IMR-90 (cell line): ENCODE measurements around the gene SIK3. TPM values are rescaled to one million over a fixed set of nuclear protein-coding genes. Genes with fewer than 3 reads are reported as not detected.

Experiments
- ATAC-seq: fragments of 200-7000 bp; cut with Tn5 transposase; 2 replicates; pipeline ENCODE4 v1.9.1; 2020; ENCODE audit warnings: low read depth, mild to moderate bottlenecking, moderate library complexity
- BruUV-seq: library from RNA; stranded (reverse); fragments of 400-500 nt; replicated peaks from 2 replicates; lab custom pipeline; 2021; lab: Mats Ljungman, UMichigan
- CTCF ChIA-PET: fragments of 300-600 bp; formaldehyde crosslinking; extraction: SDS; loops from one replicate; lab custom pipeline; 2021; ENCODE audit warnings: antibody characterized with exemption; lab: Yijun Ruan, JAX
- POLR2A ChIA-PET: fragments of 300-600 bp; sonication (Branson Sonifier 250); formaldehyde crosslinking; loops from one replicate; lab custom pipeline; 2022; ENCODE audit warnings: antibody characterized with exemption; ENCODE audit not compliant: unreplicated experiment; lab: Charles Lee
- DNase-seq: peaks from one replicate; pipeline ENCODE4 v3.0.0; 2013
- H2AFZ ChIP-seq: replicated peaks from 2 replicates; pipeline ENCODE3; 2013; ENCODE audit warnings: low read length, mild to moderate bottlenecking; ENCODE audit not compliant: poor library complexity
- H2AK5ac ChIP-seq: 2 replicates; pipeline ENCODE4 v1.6.1; 2013; ENCODE audit warnings: low read depth, low read length, inconsistent platforms
- H2AK9ac ChIP-seq: replicated peaks from 2 replicates; pipeline ENCODE3; 2013; ENCODE audit warnings: mild to moderate bottlenecking, low read depth, low read length, moderate library complexity; ENCODE audit not compliant: poor library complexity
- H2BK120ac ChIP-seq: 2 replicates; pipeline ENCODE4 v1.6.1; 2013; ENCODE audit warnings: low read depth, low read length, inconsistent platforms
- H2BK15ac ChIP-seq: 3 replicates; pipeline ENCODE4 v1.6.1; 2013; ENCODE audit warnings: low read depth, low read length, inconsistent platforms
- H2BK20ac ChIP-seq: 2 replicates; pipeline ENCODE4 v1.6.1; 2013; ENCODE audit warnings: low read depth, mild to moderate bottlenecking, inconsistent platforms, low read length, moderate library complexity
- H2BK5ac ChIP-seq: 2 replicates; pipeline ENCODE4 v1.6.1; 2013; ENCODE audit warnings: mild to moderate bottlenecking, low read depth, low read length, inconsistent platforms; ENCODE audit not compliant: poor library complexity, severe bottlenecking
- H3K14ac ChIP-seq: replicated peaks from 2 replicates; pipeline ENCODE4 v1.6.1; 2013; ENCODE audit warnings: low read depth, low read length, inconsistent platforms
- H3K18ac ChIP-seq: 2 replicates; pipeline ENCODE4 v1.6.1; 2013; ENCODE audit warnings: low read depth, low read length, control low read depth
- H3K23ac ChIP-seq: 2 replicates; pipeline ENCODE4 v1.6.1; 2013; ENCODE audit warnings: low read depth, low read length, inconsistent platforms
- H3K27ac ChIP-seq: 2 replicates; pipeline ENCODE4 v1.5.1; 2013; ENCODE audit warnings: mild to moderate bottlenecking, control low read depth, low read length; ENCODE audit not compliant: insufficient read depth
- H3K27me3 ChIP-seq: 2 replicates; pipeline ENCODE4 v1.6.1; 2013; ENCODE audit warnings: low read length; ENCODE audit not compliant: control insufficient read depth, insufficient read depth
- H3K36me3 ChIP-seq: 2 replicates; pipeline ENCODE4 v1.6.1; 2013; ENCODE audit warnings: low read length, mixed read lengths; ENCODE audit not compliant: control insufficient read depth, insufficient read depth
- H3K4ac ChIP-seq: 2 replicates; pipeline ENCODE4 v1.6.1; 2013; ENCODE audit warnings: low read depth, low read length, inconsistent platforms
- H3K4me1 ChIP-seq: 2 replicates; pipeline ENCODE4 v1.6.1; 2013; ENCODE audit warnings: low read length, mixed read lengths; ENCODE audit not compliant: control insufficient read depth, insufficient read depth
- H3K4me2 ChIP-seq: 2 replicates; pipeline ENCODE4 v1.6.1; 2013; ENCODE audit warnings: low read depth, mild to moderate bottlenecking, control low read depth, low read length, moderate library complexity
- H3K4me3 ChIP-seq: 2 replicates; pipeline ENCODE4 v1.5.1; 2013; ENCODE audit warnings: low read depth, mild to moderate bottlenecking, control low read depth, low read length, moderate library complexity; ENCODE audit not compliant: insufficient read depth
- H3K56ac ChIP-seq: 2 replicates; pipeline ENCODE4 v1.6.1; 2013; ENCODE audit warnings: low read length, inconsistent platforms; ENCODE audit not compliant: insufficient read depth; ENCODE audit errors: extremely low read depth
- H3K79me1 ChIP-seq, 2 experiments: 2 replicates each; pipeline ENCODE4 v1.6.1; 2013; ENCODE audit warnings: low read length in 2 of 2, inconsistent platforms in 1 of 2, low read depth in 1 of 2
- H3K9ac ChIP-seq: 2 replicates; pipeline ENCODE4 v1.6.1; 2013; ENCODE audit warnings: low read depth, low read length, control low read depth
- H3K9me1 ChIP-seq: 2 replicates; pipeline ENCODE4 v1.6.1; 2013; ENCODE audit warnings: low read length, inconsistent platforms; ENCODE audit not compliant: insufficient read depth
- H3K9me3 ChIP-seq: 2 replicates; pipeline ENCODE4 v1.6.1; 2013; ENCODE audit warnings: low read length; ENCODE audit not compliant: control insufficient read depth, insufficient read depth
- H4K20me1 ChIP-seq: 2 replicates; pipeline ENCODE4 v1.6.1; 2013; ENCODE audit warnings: low read length, inconsistent platforms; ENCODE audit not compliant: insufficient read depth
- H4K5ac ChIP-seq: 2 replicates; pipeline ENCODE4 v1.6.1; 2013; ENCODE audit warnings: mild to moderate bottlenecking, low read depth, low read length, control low read depth
- H4K8ac ChIP-seq, 2 experiments: 2 replicates each; pipeline ENCODE4 v1.6.1; 2013; ENCODE audit warnings: low read depth in 2 of 2, low read length in 2 of 2, control low read depth in 1 of 2, inconsistent platforms in 1 of 2
- H4K91ac ChIP-seq: 2 replicates; pipeline ENCODE4 v1.6.1; 2013; ENCODE audit warnings: low read depth, low read length, inconsistent platforms; ENCODE audit not compliant: insufficient read depth
- BHLHE40 ChIP-seq: fragments of 150-350 bp; IDR thresholded peaks from 2 replicates; pipeline ENCODE4 v1.6.1; 2016; ENCODE audit warnings: mild to moderate bottlenecking, low read depth, low read length
- CEBPB ChIP-seq: IDR thresholded peaks from 2 replicates; pipeline ENCODE4 v1.6.1; 2012; ENCODE audit warnings: low read depth, low read length, improper control_type of control experiment
- CHD1 ChIP-seq: IDR thresholded peaks from 2 replicates; pipeline ENCODE4 v1.6.1; 2012; ENCODE audit warnings: low read depth, low read length, improper control_type of control experiment
- CTCF ChIP-seq: conservative IDR thresholded peaks from 2 replicates; pipeline ENCODE4 v1.5.1; 2012; ENCODE audit warnings: mild to moderate bottlenecking, low read depth, low read length, improper control_type of control experiment
- FOS ChIP-seq: fragments of 150-350 bp; IDR thresholded peaks from 2 replicates; pipeline ENCODE4 v1.6.1; 2016; ENCODE audit warnings: low read depth, low read length
- MAFK ChIP-seq: IDR thresholded peaks from 2 replicates; pipeline ENCODE4 v1.6.1; 2012; ENCODE audit warnings: low read depth, low read length, improper control_type of control experiment
- MAZ ChIP-seq: IDR thresholded peaks from 2 replicates; pipeline ENCODE4 v1.6.1; 2012; ENCODE audit warnings: low read depth, mild to moderate bottlenecking, low read length, improper control_type of control experiment, moderate library complexity, borderline replicate concordance
- MXI1 ChIP-seq: IDR thresholded peaks from 2 replicates; pipeline ENCODE4 v1.6.1; 2012; ENCODE audit warnings: low read depth, mild to moderate bottlenecking, low read length, moderate library complexity, borderline replicate concordance
- NFE2L2 ChIP-seq: fragments of 150-350 bp; IDR thresholded peaks from 2 replicates; pipeline ENCODE4 v1.6.1; 2016; ENCODE audit warnings: low read depth, mild to moderate bottlenecking, low read length
- POLR2A ChIP-seq: IDR thresholded peaks from 2 replicates; pipeline ENCODE4 v1.6.1; 2012; ENCODE audit warnings: mild to moderate bottlenecking, low read depth, low read length
- RAD21 ChIP-seq: IDR thresholded peaks from 2 replicates; pipeline ENCODE4 v1.6.1; 2012; ENCODE audit warnings: low read length, improper control_type of control experiment
- RCOR1 ChIP-seq: IDR thresholded peaks from 2 replicates; pipeline ENCODE4 v1.6.1; 2012; ENCODE audit warnings: mild to moderate bottlenecking, low read length, improper control_type of control experiment; ENCODE audit not compliant: insufficient replicate concordance
- RFX5 ChIP-seq: IDR thresholded peaks from 2 replicates; pipeline ENCODE4 v1.8.0; 2012; ENCODE audit warnings: low read depth, mild to moderate bottlenecking, low read length, moderate library complexity
- SMC3 ChIP-seq: fragments of 150-350 bp; IDR thresholded peaks from 2 replicates; pipeline ENCODE4 v1.6.1; 2016; ENCODE audit warnings: low read depth, mild to moderate bottlenecking, antibody characterized with exemption, low read length, moderate library complexity
- USF2 ChIP-seq: fragments of 150-350 bp; IDR thresholded peaks from 2 replicates; pipeline ENCODE4 v1.6.1; 2017; ENCODE audit warnings: mild to moderate bottlenecking, antibody characterized with exemption, low read length, low read depth
- WGBS, 2 experiments: methylation state at CpG; one replicate each; pipeline versions ENCODE4 v1.1.5 to v1.1.7; 2013; ENCODE audit warnings: missing lambda C conversion rate in 2 of 2; ENCODE audit not compliant: insufficient read length in 1 of 2; ENCODE audit errors: extremely low coverage in 2 of 2; 5-methylcytosine and 5-hydroxymethylcytosine counted together
- dilution Hi-C: fragments of 300-500 bp; cut with HindIII; formaldehyde crosslinking; loops from one replicate; pipeline ENCODE4 v1.14.3; 2018; ENCODE audit warnings: low sequenced_read_pairs; ENCODE audit not compliant: unreplicated experiment
- in situ Hi-C: fragments of 300-500 bp; cut with MboI; formaldehyde crosslinking; loops from 3 replicates; pipeline ENCODE4 v1.14.3; 2019; ENCODE audit warnings: low sequenced_read_pairs, inconsistent platforms, mixed read lengths
- intact Hi-C: fragments of 100-400 bp; cut with micrococcal nuclease; formaldehyde crosslinking; loops from 2 replicates; pipeline ENCODE4 v1.10.0; 2022
- polyA plus RNA-seq, 3 experiments: library from polyadenylated mRNA; depleted of rRNA; stranded (reverse); fragments of >200 nt; gene quantifications; 2 replicates each; pipeline ENCODE4 v1.2.3, GENCODE V29; 2012; ENCODE audit warnings: low replicate concordance in 1 of 3
- total RNA-seq: library from RNA; depleted of rRNA; stranded (reverse); fragments of >200 nt; gene quantifications from 2 replicates; pipeline ENCODE4 v1.2.3, GENCODE V29; 2012

The SIK3 gene
- total and polyA plus RNA-seq, 2 of the 4 experiments (the other 2 are of a cell fraction), result 8.2 to 9.1 TPM

GRCh38 chr11:117127171-117127901 is 29.1 kb upstream of the SIK3 start:
- Histone ChIP-seq H3K9me1 (no peaks in the 10 kb centered on the region), H2AK5ac (no peak overlapping the region), H3K56ac (no peak overlapping the region), H3K79me1 (no peaks in the 10 kb centered on the region), H2AFZ (no peak overlapping the region), H3K9ac (no peak overlapping the region), H3K14ac (no peak overlapping the region), H3K4me1 (peaks cover 2% of the 10 kb centered on the region; the same call in 1 of the 2 replicates), H2BK120ac (no peak overlapping the region), H2BK20ac (no peak overlapping the region), H2BK15ac (no peak overlapping the region), H3K4me3 (no peak overlapping the region), H3K18ac (no peak overlapping the region), H3K23ac (no peak overlapping the region), H3K27ac (no peak overlapping the region), H3K4ac (no peak overlapping the region), H3K27me3 (peaks cover 24% of the 10 kb centered on the region), H3K4me2 (no peak overlapping the region), H4K20me1 (no peaks in the 10 kb centered on the region), H3K9me3 (no peaks in the 10 kb centered on the region), H3K36me3 (no peaks in the 10 kb centered on the region), H2BK5ac (no peak overlapping the region), H4K5ac (no peak overlapping the region), H4K91ac (no peak overlapping the region), H2AK9ac (no peak overlapping the region), H4K8ac (no peak overlapping the region)
- DNase-seq (no peak), ATAC-seq (no peak)
- WGBS, 2 experiments, result 0% methylated on average over 1 of the region's 6 CpGs; no CpG with 5 or more reads in 1 of the 2 experiments
- BruUV-seq, result no TSS peak
- TF ChIP-seq USF2, result no peak
- no peak for TF ChIP-seq MAFK
- no peak for TF ChIP-seq CHD1
- no peak for TF ChIP-seq SMC3
- no peak for TF ChIP-seq MAZ
- TF ChIP-seq RFX5, result no peak
- no peak for TF ChIP-seq MXI1
- no peak for TF ChIP-seq FOS
- TF ChIP-seq RAD21, result no peak
- TF ChIP-seq RCOR1, result no peak
- TF ChIP-seq CTCF, result no peak
- no peak for TF ChIP-seq POLR2A
- TF ChIP-seq CEBPB, result no peak
- TF ChIP-seq BHLHE40, result no peak
- TF ChIP-seq NFE2L2, result no peak
- POLR2A ChIA-PET, result interaction anchor here (0.5 kb wide), 1 partner anchor 17 kb away, joined by 5 read pairs; no protein-coding TSS in a partner anchor
- dilution Hi-C loops (no loop called here), intact Hi-C loops (no loop called here), in situ Hi-C loops (no loop called here)
- CTCF ChIA-PET, result no interaction called here
